HUES64 (cell line): ENCODE data around the gene PLA2G12B.
"Not testable (repeated sequence)": the region's sequence is repeated elsewhere in the genome, so short reads cannot be mapped to it uniquely, and the experiment has no call there.

Experiments used
- H3K27ac ChIP-seq: 2 replicates; pipeline ENCODE4 v1.7.0; 2013; ENCODE audit warnings: low read depth, low read length, inconsistent platforms
- H3K27me3 ChIP-seq: 2 replicates; pipeline ENCODE4 v1.6.1; 2013; ENCODE audit warnings: mild to moderate bottlenecking, low read length; ENCODE audit not compliant: insufficient read depth
- H3K36me3 ChIP-seq: 2 replicates; pipeline ENCODE4 v1.6.1; 2013; ENCODE audit warnings: mild to moderate bottlenecking, low read length; ENCODE audit not compliant: insufficient read depth
- H3K4me1 ChIP-seq: 2 replicates; pipeline ENCODE4 v1.6.1; 2013; ENCODE audit warnings: mild to moderate bottlenecking, low read length, moderate library complexity; ENCODE audit not compliant: insufficient read depth
- H3K4me3 ChIP-seq: 2 replicates; pipeline ENCODE4 v1.5.1; 2013; ENCODE audit warnings: mild to moderate bottlenecking, low read length, moderate library complexity
- H3K9ac ChIP-seq: 2 replicates; pipeline ENCODE4 v1.6.1; 2013; ENCODE audit warnings: mild to moderate bottlenecking, low read depth, low read length
- H3K9me3 ChIP-seq: 2 replicates; pipeline ENCODE4 v1.6.1; 2013; ENCODE audit warnings: low read depth, low read length; ENCODE audit not compliant: insufficient read depth
- WGBS: fragments of 150-250, 120-280 bp; methylation state at CpG from one replicate; pipeline ENCODE4 v1.1.7; 2013; ENCODE audit warnings: missing lambda C conversion rate; 5-methylcytosine and 5-hydroxymethylcytosine counted together

Gene PLA2G12B

DNA sequence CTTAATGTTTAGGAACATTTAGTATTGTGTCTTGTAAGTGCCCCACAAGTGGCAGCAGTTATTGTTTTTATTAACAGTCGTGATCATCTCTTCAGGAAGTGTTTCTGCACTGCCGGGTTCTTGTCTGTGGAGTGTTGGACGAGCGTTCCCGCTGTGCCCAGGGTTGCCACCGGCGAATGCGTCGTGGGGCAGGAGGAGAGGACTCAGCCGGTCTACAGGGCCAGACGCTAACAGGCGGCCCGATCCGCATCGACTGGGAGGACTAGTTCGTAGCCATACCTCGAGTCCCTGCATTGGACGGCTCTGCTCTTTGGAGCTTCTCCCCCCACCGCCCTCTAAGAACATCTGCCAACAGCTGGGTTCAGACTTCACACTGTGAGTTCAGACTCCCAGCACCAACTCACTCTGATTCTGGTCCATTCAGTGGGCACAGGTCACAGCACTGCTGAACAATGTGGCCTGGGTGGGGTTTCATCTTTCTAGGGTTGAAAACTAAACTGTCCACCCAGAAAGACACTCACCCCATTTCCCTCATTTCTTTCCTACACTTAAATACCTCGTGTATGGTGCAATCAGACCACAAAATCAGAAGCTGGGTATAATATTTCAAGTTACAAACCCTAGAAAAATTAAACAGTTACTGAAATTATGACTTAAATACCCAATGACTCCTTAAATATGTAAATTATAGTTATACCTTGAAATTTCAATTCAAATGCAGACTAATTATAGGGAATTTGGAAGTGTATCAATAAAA is 22.2 kb downstream of the PLA2G12B start:
- Histone ChIP-seq H3K27me3 (no peaks in the 10 kb centered on the region), H3K9ac (no peak overlapping the region), H3K4me1 (no peaks in the 10 kb centered on the region), H3K9me3 (no peaks in the 10 kb centered on the region), H3K27ac (no peak overlapping the region), H3K4me3 (no peak overlapping the region), H3K36me3 (no peaks in the 10 kb centered on the region)
- 94% methylated on average over 20 of the region's 20 CpGs for WGBS

GRCh38 chr10:72930276-72930675 is 24.3 kb downstream of the PLA2G12B start:
- Histone ChIP-seq H3K4me1 (no peaks in the 10 kb centered on the region), H3K27me3 (no peaks in the 10 kb centered on the region), H3K9me3 (no peaks in the 10 kb centered on the region), H3K36me3 (no peaks in the 10 kb centered on the region), H3K27ac (no peak overlapping the region), H3K4me3 (no peak overlapping the region), H3K9ac (no peak overlapping the region)
- WGBS = 90% methylated on average over 2 of the region's 2 CpGs

DNA sequence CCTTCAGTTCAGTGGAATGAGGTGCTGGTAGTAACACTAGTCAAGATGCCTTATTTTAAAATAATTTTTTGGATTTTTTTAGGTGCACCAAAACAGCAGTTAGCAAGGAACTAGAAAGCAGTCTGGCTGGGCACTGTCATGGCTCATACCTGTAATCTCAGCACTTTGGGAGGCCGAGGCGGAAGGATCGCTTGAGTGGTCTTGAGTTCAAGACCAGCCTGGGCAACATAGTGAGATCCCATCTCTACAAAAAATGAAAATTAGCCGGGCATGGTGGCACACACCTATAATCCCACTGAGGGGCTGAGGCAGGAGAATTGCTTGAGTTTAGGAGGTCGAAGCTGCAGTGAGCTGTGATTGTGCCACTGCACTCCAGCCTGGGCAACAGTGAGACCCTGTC is 25.8 kb downstream of the PLA2G12B start:
- WGBS = 94% methylated on average over 5 of the region's 5 CpGs
- Histone ChIP-seq H3K4me3 (no peak overlapping the region), H3K9me3 (no peaks in the 10 kb centered on the region), H3K27ac (no peak overlapping the region), H3K36me3 (no peaks in the 10 kb centered on the region), H3K9ac (no peak overlapping the region), H3K27me3 (no peaks in the 10 kb centered on the region), H3K4me1 (no peaks in the 10 kb centered on the region)

DNA sequence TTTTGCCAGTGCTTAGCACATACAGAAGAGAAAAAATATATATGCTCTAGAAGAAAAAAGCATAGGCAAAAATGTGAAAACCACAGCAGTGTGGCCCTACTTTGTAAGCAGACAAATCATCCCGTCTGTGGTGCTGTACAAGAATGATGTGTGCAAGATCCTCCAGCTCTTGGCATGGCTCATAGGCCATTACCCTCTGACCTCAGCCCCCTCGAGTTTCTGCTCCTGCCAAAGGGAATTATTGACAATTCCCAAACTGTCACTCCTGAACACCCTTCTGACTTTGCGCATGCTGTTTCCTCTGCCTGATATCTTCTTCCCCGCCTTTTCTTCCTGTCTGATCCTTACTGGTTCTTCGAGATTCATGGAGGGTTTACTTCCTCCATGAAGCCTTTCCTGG is 27.1 kb downstream of the PLA2G12B start:
- no peaks in the 10 kb centered on the region for H3K36me3 ChIP-seq
- H3K9me3 ChIP-seq = no peaks in the 10 kb centered on the region
- H3K9ac ChIP-seq = no peak overlapping the region
- no peak overlapping the region for H3K27ac ChIP-seq
- no peaks in the 10 kb centered on the region for H3K4me1 ChIP-seq
- 92% methylated on average over 5 of the region's 5 CpGs for WGBS
- H3K27me3 ChIP-seq = no peaks in the 10 kb centered on the region
- no peak overlapping the region for H3K4me3 ChIP-seq

- Histone ChIP-seq H3K9me3 (peaks cover 4% of the 10 kb centered on the region; the same call in 1 of the 2 replicates), H3K36me3 (no peaks in the 10 kb centered on the region), H3K9ac (no peak overlapping the region), H3K27ac (no peak overlapping the region), H3K4me3 (no peak overlapping the region), H3K4me1 (no peaks in the 10 kb centered on the region), H3K27me3 (no peaks in the 10 kb centered on the region)
- 88% methylated on average over 3 of the region's 3 CpGs for WGBS
These were observed 28.6 kb downstream of the PLA2G12B start for GRCh38 chr10:72925951-72926465.

DNA sequence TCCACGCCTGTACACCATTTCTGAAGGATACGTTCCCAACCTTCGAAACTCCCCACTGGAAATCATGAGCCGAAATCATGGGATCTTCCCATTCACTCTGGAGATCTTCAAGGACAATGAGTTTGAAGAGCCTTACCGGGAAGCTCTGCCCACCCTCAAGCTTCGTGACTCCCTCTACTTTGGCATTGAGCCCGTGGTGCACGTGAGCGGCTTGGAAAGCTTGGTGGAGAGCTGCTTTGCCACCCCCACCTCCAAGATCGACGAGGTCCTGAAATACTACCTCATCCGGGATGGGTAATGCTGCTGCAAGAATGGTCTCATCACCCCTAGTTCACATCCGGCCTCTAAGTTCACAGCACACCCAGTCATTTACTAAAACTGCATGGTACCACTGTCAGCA is 30.3 kb downstream of the PLA2G12B start:
- peaks cover 4% of the 10 kb centered on the region; the same call in 1 of the 2 replicates for H3K9me3 ChIP-seq
- H3K9ac ChIP-seq = no peak overlapping the region
- H3K27ac ChIP-seq = no peak overlapping the region
- no peaks in the 10 kb centered on the region for H3K27me3 ChIP-seq
- no peaks in the 10 kb centered on the region for H3K36me3 ChIP-seq
- 94% methylated on average over 13 of the region's 13 CpGs for WGBS
- no peaks in the 10 kb centered on the region for H3K4me1 ChIP-seq
- H3K4me3 ChIP-seq = no peak overlapping the region

DNA sequence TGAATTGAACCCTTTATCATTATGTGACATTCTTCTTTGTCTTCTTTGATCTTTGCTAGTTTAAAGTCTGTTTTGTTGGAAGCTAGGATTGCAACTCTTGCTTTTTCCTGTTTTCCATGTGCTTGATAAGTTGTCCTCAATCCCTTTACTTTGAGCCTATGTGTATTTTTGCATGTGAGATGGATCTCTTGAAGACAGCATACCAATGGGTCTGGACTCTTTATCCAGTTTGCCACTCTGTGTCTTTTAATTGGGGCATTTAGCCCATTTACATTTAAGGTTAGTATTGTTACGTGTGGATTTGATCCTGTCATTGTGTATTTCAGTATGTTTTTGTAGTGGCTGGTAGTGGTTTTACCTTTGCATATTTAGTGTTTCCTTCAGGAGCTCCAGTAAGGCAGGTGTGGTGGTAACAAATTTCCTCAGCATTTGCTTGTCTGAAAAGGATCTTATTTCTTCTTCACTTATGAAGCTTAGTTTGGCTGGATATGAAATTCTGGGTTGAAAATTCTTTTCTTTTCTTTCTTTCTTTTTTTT is 33.4 kb downstream of the PLA2G12B start:
- not testable (repeated sequence) for H3K9ac ChIP-seq, H3K9me3 ChIP-seq

GRCh38 chr10:72918352-72918751 is 36.3 kb downstream of the PLA2G12B start:
- Histone ChIP-seq H3K4me3 (no peak overlapping the region), H3K4me1 (no peaks in the 10 kb centered on the region), H3K9me3 (peaks cover 4% of the 10 kb centered on the region; the same call in 1 of the 2 replicates), H3K36me3 (no peaks in the 10 kb centered on the region), H3K9ac (no peak overlapping the region), H3K27me3 (no peaks in the 10 kb centered on the region), H3K27ac (no peak overlapping the region)
- WGBS = 91% methylated on average over 8 of the region's 8 CpGs

More for the DNA sequence above, 33.4 kb downstream of the PLA2G12B start:
- H3K4me3 ChIP-seq, H3K27me3 ChIP-seq, H3K27ac ChIP-seq, H3K36me3 ChIP-seq, H3K4me1 ChIP-seq: not testable (repeated sequence)
- 93% methylated on average over 1 of the region's 1 CpG for WGBS

DNA sequence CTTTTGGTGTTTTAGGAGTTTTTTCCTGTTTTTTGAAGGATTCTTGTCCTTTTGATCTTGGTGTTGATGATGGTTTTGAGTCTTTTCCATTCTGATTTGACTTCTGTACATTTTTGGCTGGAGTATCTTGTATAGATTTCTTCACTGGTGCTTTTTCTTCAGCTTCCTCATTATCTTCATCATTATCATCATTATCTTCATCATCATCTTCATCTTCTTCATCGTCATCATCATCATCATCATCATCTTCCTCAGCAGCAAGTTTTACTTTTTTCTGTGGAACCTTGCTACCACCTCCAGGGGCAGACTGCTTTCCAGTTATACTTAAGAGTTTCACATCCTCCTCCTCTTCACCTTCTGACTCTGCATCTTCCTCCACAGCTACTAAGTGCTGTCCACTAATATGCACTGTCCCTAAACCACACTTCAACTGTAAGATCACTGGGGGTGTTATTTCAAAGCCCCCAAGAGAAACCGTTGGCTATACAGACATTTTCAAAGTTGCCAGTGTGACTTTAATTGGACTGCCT is 36.7 kb downstream of the PLA2G12B start:
- not testable (repeated sequence) for H3K36me3 ChIP-seq, H3K4me3 ChIP-seq, H3K4me1 ChIP-seq, H3K9me3 ChIP-seq, H3K9ac ChIP-seq, H3K27me3 ChIP-seq, H3K27ac ChIP-seq
- WGBS = 93% methylated on average over 2 of the region's 2 CpGs

GRCh38 chr10:72917201-72917600 is 37.4 kb downstream of the PLA2G12B start:
- H3K4me3 ChIP-seq, H3K36me3 ChIP-seq, H3K9ac ChIP-seq, H3K9me3 ChIP-seq, H3K4me1 ChIP-seq, H3K27ac ChIP-seq, H3K27me3 ChIP-seq: not testable (repeated sequence)
- 88% methylated on average over 3 of the region's 3 CpGs for WGBS

DNA sequence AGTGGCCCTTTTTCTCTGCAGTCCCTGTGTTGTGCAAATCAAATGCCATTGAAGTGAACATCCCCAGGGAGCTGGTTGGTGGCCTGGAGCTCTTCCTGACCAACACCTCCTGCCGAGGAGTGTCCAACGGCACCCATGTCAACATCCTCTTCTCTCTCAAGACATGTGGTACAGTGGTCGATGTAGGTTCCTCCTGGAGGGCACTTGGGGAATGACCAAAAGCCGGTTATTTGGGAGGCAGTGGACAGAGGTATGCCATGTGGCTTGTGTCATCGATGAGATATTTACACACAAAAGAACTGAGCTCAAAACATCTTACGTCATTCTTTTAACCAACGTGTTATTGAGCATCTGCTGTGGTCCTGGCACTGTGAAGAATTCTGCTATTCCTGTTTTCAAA is 41.3 kb downstream of the PLA2G12B start:
- Histone ChIP-seq H3K4me3 (no peak overlapping the region), H3K27ac (no peak overlapping the region), H3K27me3 (no peaks in the 10 kb centered on the region), H3K9me3 (no peaks in the 10 kb centered on the region), H3K9ac (no peak overlapping the region), H3K36me3 (no peaks in the 10 kb centered on the region), H3K4me1 (0 out of 2 replicates have a peak, but pooled peaks cover 8% of the 10 kb centered on the region)
- 84% methylated on average over 7 of the region's 7 CpGs for WGBS
